Activated naive CD8-positive, alpha-beta T cell treated with anti-CD3 and anti-CD28 coated beads, Interleukin-2, amount 10 ng/mL, durations not matched to agents 7 days and 5 days (primary cell): ENCODE data around the gene UNC93B1. TPM values are rescaled to one million over a fixed set of nuclear protein-coding genes. Genes with fewer than 3 reads are reported as not detected.
A peak's percentile ranks its signal among the peaks of the same experiment; 100 is the strongest.

Source experiments
- ATAC-seq: fragments of 150-1000 bp; cut with Tn5 transposase; one replicate; pipeline ENCODE4 v1.10.0; 2021; ENCODE audit warnings: low read depth, moderate library complexity
- POLR2A ChIA-PET: fragments of 350-600 bp; sonication (Branson Sonifier 250); formaldehyde crosslinking; loops from one replicate; lab custom pipeline; 2021; ENCODE audit warnings: antibody characterized with exemption; lab: Charles Lee
- DNase-seq: peaks from one replicate; pipeline ENCODE4 v3.0.0; 2021
- H3K27ac Mint-ChIP-seq: one replicate; pipeline ENCODE4 v1.8.0; 2022; ENCODE audit warnings: mild to moderate bottlenecking, mixed read lengths
- H3K27me3 Mint-ChIP-seq: one replicate; pipeline ENCODE4 v1.8.0; 2022; ENCODE audit warnings: mild to moderate bottlenecking, moderate library complexity, mixed read lengths
- H3K36me3 Mint-ChIP-seq: one replicate; pipeline ENCODE4 v1.8.0; 2021; ENCODE audit warnings: mild to moderate bottlenecking, mixed read lengths
- H3K4me1 Mint-ChIP-seq: one replicate; pipeline ENCODE4 v1.8.0; 2021; ENCODE audit warnings: mixed read lengths
- H3K4me3 Mint-ChIP-seq: one replicate; pipeline ENCODE4 v1.8.0; 2022; ENCODE audit warnings: mild to moderate bottlenecking, moderate library complexity, mixed read lengths
- H3K9me3 Mint-ChIP-seq: one replicate; pipeline ENCODE4 v1.8.0; 2021; ENCODE audit warnings: mixed read lengths
- total RNA-seq, 2 experiments: library from RNA; stranded (reverse); gene quantifications; one replicate each; pipeline ENCODE4 v1.2.3, GENCODE V29; 2021

The UNC93B1 gene
- total RNA-seq = 10 to 100 TPM; 35.1 to 42.6 TPM

GRCh38 chr11:68003846-68004550 lies at the start of gene UNC93B1:
TSS of gene UNC93B1 (minus strand) at chr11:68004097. CDS start at chr11:68004043, 54 bp downstream.
- DNase-seq (peak; percentile 90), ATAC-seq (peak; percentile 88)
- POLR2A ChIA-PET = interaction anchor here (2.5 kb wide), 1 partner anchor 34 kb away, joined by 12 read pairs; the partner anchor contains the start of gene TCIRG1
- H3K27me3 Mint-ChIP-seq = no peaks in the 10 kb centered on the region
- peaks cover 25% of the 10 kb centered on the region for H3K4me1 Mint-ChIP-seq
- H3K36me3 Mint-ChIP-seq = peaks cover 10% of the 10 kb centered on the region
- no peaks in the 10 kb centered on the region for H3K9me3 Mint-ChIP-seq
- peak within 1 kb of the TSS; percentile 86 for H3K27ac Mint-ChIP-seq
- H3K4me3 Mint-ChIP-seq = peak within 1 kb of the TSS; percentile 89

GRCh38 chr11:68053117-68053516 lies 49.2 kb upstream of the UNC93B1 start:
- no peaks in the 10 kb centered on the region for H3K27me3 Mint-ChIP-seq
- H3K9me3 Mint-ChIP-seq = no peaks in the 10 kb centered on the region
- H3K36me3 Mint-ChIP-seq = peaks cover 12% of the 10 kb centered on the region
- H3K27ac Mint-ChIP-seq = no peak overlapping the region
- ATAC-seq (peak; percentile 15), DNase-seq (no peak)
- POLR2A ChIA-PET = interaction anchor here (0.8 kb wide), 1 partner anchor 50 kb away, joined by 3 read pairs; no protein-coding TSS in a partner anchor
- H3K4me3 Mint-ChIP-seq = no peak overlapping the region
- no peaks in the 10 kb centered on the region for H3K4me1 Mint-ChIP-seq

GRCh38 chr11:68052137-68052873 lies 48.4 kb upstream of the UNC93B1 start:
- Mint-ChIP-seq H3K9me3 (no peaks in the 10 kb centered on the region), H3K27me3 (no peaks in the 10 kb centered on the region), H3K36me3 (peaks cover 12% of the 10 kb centered on the region), H3K27ac (peak overlapping the region; percentile 15), H3K4me1 (no peaks in the 10 kb centered on the region), H3K4me3 (no peak overlapping the region)
- DNase-seq (no peak), ATAC-seq (no peak)
- POLR2A ChIA-PET = interaction anchor here (1.4 to 2.2 kb wide), 2 partner anchors 8 to 10 kb away, joined by 3 to 10 read pairs; no protein-coding TSS in a partner anchor

- no peak overlapping the region for H3K4me3 Mint-ChIP-seq
- ATAC-seq (no peak), DNase-seq (no peak)
- peaks cover 13% of the 10 kb centered on the region for H3K36me3 Mint-ChIP-seq
- POLR2A ChIA-PET = interaction anchor here (1.4 to 2.2 kb wide), 2 partner anchors 9 kb away, joined by 3 to 10 read pairs; no protein-coding TSS in a partner anchor
- no peaks in the 10 kb centered on the region for H3K9me3 Mint-ChIP-seq
- peak overlapping the region; percentile 15 for H3K27ac Mint-ChIP-seq
- no peaks in the 10 kb centered on the region for H3K27me3 Mint-ChIP-seq
- no peaks in the 10 kb centered on the region for H3K4me1 Mint-ChIP-seq
Measured at GRCh38 chr11:68051191-68052136, 47.6 kb upstream of the UNC93B1 start.

GRCh38 chr11:68050371-68050841 lies 46.5 kb upstream of the UNC93B1 start:
- peak; percentile 28 for DNase-seq
- no peak overlapping the region for H3K4me3 Mint-ChIP-seq
- no peaks in the 10 kb centered on the region for H3K27me3 Mint-ChIP-seq
- no peaks in the 10 kb centered on the region for H3K4me1 Mint-ChIP-seq
- H3K36me3 Mint-ChIP-seq = peaks cover 13% of the 10 kb centered on the region
- no peak for ATAC-seq
- H3K9me3 Mint-ChIP-seq = no peaks in the 10 kb centered on the region
- H3K27ac Mint-ChIP-seq = no peak overlapping the region
- POLR2A ChIA-PET = interaction anchor here (0.6 to 2.2 kb wide), 2 partner anchors 8 to 11 kb away, joined by 6 to 10 read pairs; no protein-coding TSS in a partner anchor

GRCh38 chr11:68049509-68050370 lies 45.8 kb upstream of the UNC93B1 start:
- no peak for ATAC-seq
- Mint-ChIP-seq H3K27ac (no peak overlapping the region), H3K27me3 (no peaks in the 10 kb centered on the region), H3K4me1 (no peaks in the 10 kb centered on the region), H3K36me3 (peaks cover 13% of the 10 kb centered on the region), H3K9me3 (no peaks in the 10 kb centered on the region), H3K4me3 (no peak overlapping the region)
- DNase-seq = no peak
- POLR2A ChIA-PET = interaction anchor here (0.6 kb wide), 1 partner anchor 11 kb away, joined by 6 read pairs; no protein-coding TSS in a partner anchor

- POLR2A ChIA-PET = no interaction called here
- H3K4me3 Mint-ChIP-seq = no peak overlapping the region
- H3K27me3 Mint-ChIP-seq = no peaks in the 10 kb centered on the region
- H3K4me1 Mint-ChIP-seq = no peaks in the 10 kb centered on the region
- DNase-seq (no peak), ATAC-seq (no peak)
- H3K36me3 Mint-ChIP-seq = peaks cover 13% of the 10 kb centered on the region
- no peaks in the 10 kb centered on the region for H3K9me3 Mint-ChIP-seq
- H3K27ac Mint-ChIP-seq = no peak overlapping the region
Measured at GRCh38 chr11:68048681-68049508, 45.0 kb upstream of the UNC93B1 start.

GRCh38 chr11:68047437-68048290 lies 43.8 kb upstream of the UNC93B1 start:
- Mint-ChIP-seq H3K36me3 (peaks cover 9% of the 10 kb centered on the region), H3K4me3 (no peak overlapping the region), H3K27me3 (no peaks in the 10 kb centered on the region), H3K27ac (no peak overlapping the region), H3K4me1 (no peaks in the 10 kb centered on the region), H3K9me3 (no peaks in the 10 kb centered on the region)
- ATAC-seq (no peak), DNase-seq (no peak)
- POLR2A ChIA-PET = interaction anchor here (0.7 kb wide), 1 partner anchor 11 kb away, joined by 4 read pairs; no protein-coding TSS in a partner anchor

GRCh38 chr11:68044898-68045351 lies 41.0 kb upstream of the UNC93B1 start:
- POLR2A ChIA-PET = no interaction called here
- DNase-seq (no peak), ATAC-seq (no peak)
- Mint-ChIP-seq H3K9me3 (no peaks in the 10 kb centered on the region), H3K36me3 (peaks cover 2% of the 10 kb centered on the region), H3K4me1 (peaks cover 3% of the 10 kb centered on the region), H3K27me3 (no peaks in the 10 kb centered on the region), H3K4me3 (no peak overlapping the region), H3K27ac (no peak overlapping the region)

- Mint-ChIP-seq H3K27me3 (no peaks in the 10 kb centered on the region), H3K9me3 (no peaks in the 10 kb centered on the region), H3K36me3 (peaks cover 2% of the 10 kb centered on the region), H3K4me3 (no peak overlapping the region), H3K27ac (no peak overlapping the region), H3K4me1 (peaks cover 3% of the 10 kb centered on the region)
- DNase-seq (no peak), ATAC-seq (no peak)
- POLR2A ChIA-PET = no interaction called here
Measured at GRCh38 chr11:68044145-68044813, 40.4 kb upstream of the UNC93B1 start.
